ENCODE data around the gene ZNF383. TPM values are rescaled to one million over a fixed set of nuclear protein-coding genes. Genes with fewer than 3 reads are reported as not detected.

The ZNF383 gene
- total and polyA plus RNA-seq, 2 of the 4 experiments (the other 2 are of a cell fraction) = 2.4 to 4.5 TPM

- Histone ChIP-seq H4K5ac (ENCODE audit: low read depth, low read length) (peak overlapping the region; percentile 91), H2AK5ac (ENCODE audit: low read depth, low read length) (no peak overlapping the region), H3K27me3 (ENCODE audit: control insufficient read depth, insufficient read depth, low read length) (no peaks in the 10 kb centered on the region), H4K20me1 (ENCODE audit: insufficient read depth, low read length) (no peaks in the 10 kb centered on the region), H3K18ac (ENCODE audit: low read depth, low read length) (no peak overlapping the region), H3K4me2 (ENCODE audit: low read depth, low read length) (peak overlapping the region; percentile 85), H3K56ac (ENCODE audit: extremely low read depth, insufficient read depth, low read length) (peak overlapping the region; percentile 54; the same call in 1 of the 2 replicates), H4K8ac (ENCODE audit: low read depth in 2 of 2, low read length in 2 of 2) (peak overlapping the region; percentile 98 to 100), H3K79me1 (ENCODE audit: low read depth in 1 of 2, low read length in 2 of 2) (peaks cover 10 to 20% of the 10 kb centered on the region in 2 experiments), H2BK20ac (ENCODE audit: low read depth, low read length) (no peak overlapping the region), H4K91ac (ENCODE audit: insufficient read depth, low read depth, low read length) (0 out of 2 replicates have a peak overlapping the region, but pooled peaks have one; percentile 39), H3K36me3 (ENCODE audit: control insufficient read depth, insufficient read depth, low read length) (peaks cover 6% of the 10 kb centered on the region), H3K9me3 (ENCODE audit: control insufficient read depth, insufficient read depth, low read length) (no peaks in the 10 kb centered on the region), H2AFZ (replicated peaks; ENCODE audit: low read length, poor library complexity) (peak overlapping the region; percentile 98), H2AK9ac (replicated peaks; ENCODE audit: low read depth, low read length, poor library complexity) (peak overlapping the region; percentile 92), H3K4me1 (ENCODE audit: control insufficient read depth, insufficient read depth, low read length) (no peaks in the 10 kb centered on the region), H3K4me3 (ENCODE audit: insufficient read depth, low read depth, low read length) (peak overlapping the region; percentile 66), H2BK5ac (ENCODE audit: low read depth, low read length, poor library complexity, severe bottlenecking) (peak overlapping the region; percentile 77), H3K9me1 (ENCODE audit: insufficient read depth, low read length) (no peaks in the 10 kb centered on the region), H3K9ac (ENCODE audit: low read depth, low read length) (peak overlapping the region; percentile 97), H3K4ac (ENCODE audit: low read depth, low read length) (peak overlapping the region; percentile 47; the same call in 1 of the 2 replicates), H3K14ac (replicated peaks; ENCODE audit: low read depth, low read length) (peak overlapping the region; percentile 75), H3K27ac (ENCODE audit: insufficient read depth, low read length) (peak overlapping the region; percentile 96), H2BK120ac (ENCODE audit: low read depth, low read length) (0 out of 2 replicates have a peak overlapping the region, but pooled peaks have one; percentile 35), H3K23ac (ENCODE audit: low read depth, low read length) (no peak overlapping the region), H2BK15ac (ENCODE audit: low read depth, low read length) (no peak overlapping the region)
- intact Hi-C loops (cut with micrococcal nuclease) (loop anchor here (5.0 kb wide), 1 partner anchor 155 kb away; the partner anchor contains the start of gene ZNF527), dilution Hi-C loops (cut with HindIII; ENCODE audit: low sequenced_read_pairs, unreplicated experiment) (no loop called here), in situ Hi-C loops (cut with MboI; ENCODE audit: low sequenced_read_pairs) (loop anchor here (25.0 kb wide), 1 partner anchor 1005 kb away; the partner anchor contains the start of genes ZNF146 and ZNF565)
- CTCF ChIA-PET = interaction anchor here (1.6 kb wide), 1 partner anchor 11 kb away, joined by 3 read pairs; no protein-coding TSS in a partner anchor
- TF ChIP-seq NFE2L2 (IDR thresholded peaks at IDR 0.05; ENCODE audit: low read depth, low read length) = no peak
- TF ChIP-seq RCOR1 (IDR thresholded peaks at IDR 0.05; ENCODE audit: insufficient replicate concordance, low read length) = no peak
- TF ChIP-seq RAD21 (IDR thresholded peaks at IDR 0.05; ENCODE audit: low read length) = no peak
- no peak for TF ChIP-seq MAFK (IDR thresholded peaks at IDR 0.05; ENCODE audit: low read depth, low read length)
- no peak for TF ChIP-seq CTCF (conservative IDR thresholded peaks at IDR 0.05; ENCODE audit: low read depth, low read length)
- TF ChIP-seq POLR2A (IDR thresholded peaks at IDR 0.05; ENCODE audit: low read depth, low read length) = no peak
- no peak for TF ChIP-seq SMC3 (IDR thresholded peaks at IDR 0.05; ENCODE audit: low read depth, low read length)
- no peak for TF ChIP-seq ELK1 (IDR thresholded peaks at IDR 0.05; ENCODE audit: borderline replicate concordance, low read depth, low read length)
- no peak for TF ChIP-seq MXI1 (IDR thresholded peaks at IDR 0.05; ENCODE audit: borderline replicate concordance, low read depth, low read length)
- TF ChIP-seq FOS (IDR thresholded peaks at IDR 0.05; ENCODE audit: low read depth, low read length) = no peak
- no peak for TF ChIP-seq CHD1 (IDR thresholded peaks at IDR 0.05; ENCODE audit: low read depth, low read length)
- no peak for TF ChIP-seq CEBPB (IDR thresholded peaks at IDR 0.05; ENCODE audit: low read depth, low read length)
- no peak for TF ChIP-seq BHLHE40 (IDR thresholded peaks at IDR 0.05; ENCODE audit: low read depth, low read length)
- TF ChIP-seq MAZ (IDR thresholded peaks at IDR 0.05; ENCODE audit: borderline replicate concordance, low read depth, low read length) = no peak
- TF ChIP-seq RFX5 (IDR thresholded peaks at IDR 0.05; ENCODE audit: low read depth, low read length) = no peak
- TF ChIP-seq USF2 (IDR thresholded peaks at IDR 0.05; ENCODE audit: low read depth, low read length) = no peak
- WGBS, 2 experiments (ENCODE audit: extremely low coverage in 2 of 2, insufficient read length in 1 of 2) = 0% methylated on average over 5 of the region's 7 CpGs; no CpG with 5 or more reads in 1 of the 2 experiments
- DNase-seq (no peak), ATAC-seq (ENCODE audit: low read depth) (no peak)
- POLR2A ChIA-PET (ENCODE audit: unreplicated experiment) = interaction anchor here (0.5 to 1.1 kb wide), 4 partner anchors 11 to 100 kb away, joined by 3 to 7 read pairs (median 4); no protein-coding TSS in a partner anchor
- BruUV-seq (replicated peaks) = no TSS peak
Measured at GRCh38 chr19:37217480-37217774, 587 bp upstream of the ZNF383 start.
